ENCODE measurements around the gene B4GALT3. TPM values are rescaled to one million over a fixed set of nuclear protein-coding genes. Genes with fewer than 3 reads are reported as not detected.

B4GALT3 gene
- total and polyA plus RNA-seq, 2 of the 8 experiments (the other 6 are each of a cell fraction or from before 2014, with no cell fraction given): 42.3 to 43.0 TPM

DNA sequence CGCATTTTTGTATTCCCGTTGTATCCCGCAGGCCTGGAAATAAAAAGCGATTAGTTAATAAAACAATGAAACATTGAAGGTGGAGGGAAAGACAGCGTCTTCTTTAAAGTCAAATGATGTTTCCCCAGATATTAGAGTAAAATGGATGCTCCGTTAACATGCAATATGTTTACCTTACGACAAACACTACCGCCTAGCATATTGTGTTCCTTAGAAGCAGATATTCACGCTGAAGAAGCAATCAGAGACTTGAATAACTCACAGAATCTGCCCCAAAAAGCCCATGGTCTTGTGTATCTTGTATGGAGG, 583 bp upstream of the B4GALT3 start (continued):
- TF ChIP-seq, protein P1, sequence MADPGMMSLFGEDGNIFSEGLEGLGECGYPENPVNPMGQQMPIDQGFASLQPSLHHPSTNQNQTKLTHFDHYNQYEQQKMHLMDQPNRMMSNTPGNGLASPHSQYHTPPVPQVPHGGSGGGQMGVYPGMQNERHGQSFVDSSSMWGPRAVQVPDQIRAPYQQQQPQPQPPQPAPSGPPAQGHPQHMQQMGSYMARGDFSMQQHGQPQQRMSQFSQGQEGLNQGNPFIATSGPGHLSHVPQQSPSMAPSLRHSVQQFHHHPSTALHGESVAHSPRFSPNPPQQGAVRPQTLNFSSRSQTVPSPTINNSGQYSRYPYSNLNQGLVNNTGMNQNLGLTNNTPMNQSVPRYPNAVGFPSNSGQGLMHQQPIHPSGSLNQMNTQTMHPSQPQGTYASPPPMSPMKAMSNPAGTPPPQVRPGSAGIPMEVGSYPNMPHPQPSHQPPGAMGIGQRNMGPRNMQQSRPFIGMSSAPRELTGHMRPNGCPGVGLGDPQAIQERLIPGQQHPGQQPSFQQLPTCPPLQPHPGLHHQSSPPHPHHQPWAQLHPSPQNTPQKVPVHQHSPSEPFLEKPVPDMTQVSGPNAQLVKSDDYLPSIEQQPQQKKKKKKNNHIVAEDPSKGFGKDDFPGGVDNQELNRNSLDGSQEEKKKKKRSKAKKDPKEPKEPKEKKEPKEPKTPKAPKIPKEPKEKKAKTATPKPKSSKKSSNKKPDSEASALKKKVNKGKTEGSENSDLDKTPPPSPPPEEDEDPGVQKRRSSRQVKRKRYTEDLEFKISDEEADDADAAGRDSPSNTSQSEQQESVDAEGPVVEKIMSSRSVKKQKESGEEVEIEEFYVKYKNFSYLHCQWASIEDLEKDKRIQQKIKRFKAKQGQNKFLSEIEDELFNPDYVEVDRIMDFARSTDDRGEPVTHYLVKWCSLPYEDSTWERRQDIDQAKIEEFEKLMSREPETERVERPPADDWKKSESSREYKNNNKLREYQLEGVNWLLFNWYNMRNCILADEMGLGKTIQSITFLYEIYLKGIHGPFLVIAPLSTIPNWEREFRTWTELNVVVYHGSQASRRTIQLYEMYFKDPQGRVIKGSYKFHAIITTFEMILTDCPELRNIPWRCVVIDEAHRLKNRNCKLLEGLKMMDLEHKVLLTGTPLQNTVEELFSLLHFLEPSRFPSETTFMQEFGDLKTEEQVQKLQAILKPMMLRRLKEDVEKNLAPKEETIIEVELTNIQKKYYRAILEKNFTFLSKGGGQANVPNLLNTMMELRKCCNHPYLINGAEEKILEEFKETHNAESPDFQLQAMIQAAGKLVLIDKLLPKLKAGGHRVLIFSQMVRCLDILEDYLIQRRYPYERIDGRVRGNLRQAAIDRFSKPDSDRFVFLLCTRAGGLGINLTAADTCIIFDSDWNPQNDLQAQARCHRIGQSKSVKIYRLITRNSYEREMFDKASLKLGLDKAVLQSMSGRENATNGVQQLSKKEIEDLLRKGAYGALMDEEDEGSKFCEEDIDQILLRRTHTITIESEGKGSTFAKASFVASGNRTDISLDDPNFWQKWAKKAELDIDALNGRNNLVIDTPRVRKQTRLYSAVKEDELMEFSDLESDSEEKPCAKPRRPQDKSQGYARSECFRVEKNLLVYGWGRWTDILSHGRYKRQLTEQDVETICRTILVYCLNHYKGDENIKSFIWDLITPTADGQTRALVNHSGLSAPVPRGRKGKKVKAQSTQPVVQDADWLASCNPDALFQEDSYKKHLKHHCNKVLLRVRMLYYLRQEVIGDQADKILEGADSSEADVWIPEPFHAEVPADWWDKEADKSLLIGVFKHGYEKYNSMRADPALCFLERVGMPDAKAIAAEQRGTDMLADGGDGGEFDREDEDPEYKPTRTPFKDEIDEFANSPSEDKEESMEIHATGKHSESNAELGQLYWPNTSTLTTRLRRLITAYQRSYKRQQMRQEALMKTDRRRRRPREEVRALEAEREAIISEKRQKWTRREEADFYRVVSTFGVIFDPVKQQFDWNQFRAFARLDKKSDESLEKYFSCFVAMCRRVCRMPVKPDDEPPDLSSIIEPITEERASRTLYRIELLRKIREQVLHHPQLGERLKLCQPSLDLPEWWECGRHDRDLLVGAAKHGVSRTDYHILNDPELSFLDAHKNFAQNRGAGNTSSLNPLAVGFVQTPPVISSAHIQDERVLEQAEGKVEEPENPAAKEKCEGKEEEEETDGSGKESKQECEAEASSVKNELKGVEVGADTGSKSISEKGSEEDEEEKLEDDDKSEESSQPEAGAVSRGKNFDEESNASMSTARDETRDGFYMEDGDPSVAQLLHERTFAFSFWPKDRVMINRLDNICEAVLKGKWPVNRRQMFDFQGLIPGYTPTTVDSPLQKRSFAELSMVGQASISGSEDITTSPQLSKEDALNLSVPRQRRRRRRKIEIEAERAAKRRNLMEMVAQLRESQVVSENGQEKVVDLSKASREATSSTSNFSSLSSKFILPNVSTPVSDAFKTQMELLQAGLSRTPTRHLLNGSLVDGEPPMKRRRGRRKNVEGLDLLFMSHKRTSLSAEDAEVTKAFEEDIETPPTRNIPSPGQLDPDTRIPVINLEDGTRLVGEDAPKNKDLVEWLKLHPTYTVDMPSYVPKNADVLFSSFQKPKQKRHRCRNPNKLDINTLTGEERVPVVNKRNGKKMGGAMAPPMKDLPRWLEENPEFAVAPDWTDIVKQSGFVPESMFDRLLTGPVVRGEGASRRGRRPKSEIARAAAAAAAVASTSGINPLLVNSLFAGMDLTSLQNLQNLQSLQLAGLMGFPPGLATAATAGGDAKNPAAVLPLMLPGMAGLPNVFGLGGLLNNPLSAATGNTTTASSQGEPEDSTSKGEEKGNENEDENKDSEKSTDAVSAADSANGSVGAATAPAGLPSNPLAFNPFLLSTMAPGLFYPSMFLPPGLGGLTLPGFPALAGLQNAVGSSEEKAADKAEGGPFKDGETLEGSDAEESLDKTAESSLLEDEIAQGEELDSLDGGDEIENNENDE (IDR thresholded peaks at IDR 0.05; ENCODE audit: insufficient replicate concordance, low read length): no peak
- TF ChIP-seq SUZ12 (IDR thresholded peaks at IDR 0.05; ENCODE audit: low read length) (no peak), CBX8 (IDR thresholded peaks at IDR 0.05; ENCODE audit: borderline replicate concordance, low read depth, low read length) (no peak), NANOG (IDR thresholded peaks at IDR 0.05; ENCODE audit: insufficient read depth, low read depth, low read length, poor library complexity, severe bottlenecking) (no peak), TBP (IDR thresholded peaks at IDR 0.05; ENCODE audit: low read depth, low read length) (no peak), SIX5 (IDR thresholded peaks at IDR 0.05; ENCODE audit: low read depth, low read length) (no peak), CBX5 (IDR thresholded peaks at IDR 0.05; ENCODE audit: low read depth, low read length) (no peak), CTBP2 (IDR thresholded peaks at IDR 0.05; ENCODE audit: borderline replicate concordance, insufficient read depth, insufficient read length, low read length) (no peak), RXRA (IDR thresholded peaks at IDR 0.05; ENCODE audit: insufficient read depth, low read depth, low read length) (no peak), EP300 (IDR thresholded peaks at IDR 0.05; ENCODE audit: borderline replicate concordance in 1 of 2, low read depth in 2 of 2, low read length in 2 of 2) (no peak), MAFK (IDR thresholded peaks at IDR 0.05; ENCODE audit: low read depth, low read length) (no peak), KDM1A (IDR thresholded peaks at IDR 0.05; ENCODE audit: borderline replicate concordance, low read length) (no peak)

Measured in H1 (cell line).